NCI-H2107 treated with DMSO at 0.1 percent for 48 hours (cell line): ENCODE results near the gene DDX54.

Experiments
- DNase-seq: peaks from one replicate; lab custom pipeline; 2025; ENCODE audit not compliant: unreplicated experiment; lab: John Stamatoyannopoulos, UW

The DDX54 gene

DNA sequence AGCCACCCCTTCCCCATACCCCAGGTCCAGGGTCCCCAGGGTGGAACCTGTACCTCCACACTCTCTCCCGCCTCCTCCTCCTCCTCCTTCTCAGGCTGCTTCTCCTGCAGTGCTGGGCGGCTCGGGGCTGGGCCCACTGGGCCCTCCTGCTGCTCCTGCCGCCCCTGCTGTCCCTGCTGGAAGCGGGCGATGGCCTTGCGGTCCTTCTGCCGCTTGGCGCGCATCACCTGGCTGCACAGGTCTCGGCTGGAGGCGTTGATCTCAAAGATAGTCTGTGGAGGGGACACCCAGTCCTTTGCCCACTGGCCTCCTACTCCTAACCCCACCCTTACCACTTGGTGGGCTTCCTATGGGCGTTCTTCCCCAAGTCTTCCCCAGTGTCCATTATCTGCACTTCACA is 21.3 kb downstream of the DDX54 start:
- DNase-seq, result no peak

DNA sequence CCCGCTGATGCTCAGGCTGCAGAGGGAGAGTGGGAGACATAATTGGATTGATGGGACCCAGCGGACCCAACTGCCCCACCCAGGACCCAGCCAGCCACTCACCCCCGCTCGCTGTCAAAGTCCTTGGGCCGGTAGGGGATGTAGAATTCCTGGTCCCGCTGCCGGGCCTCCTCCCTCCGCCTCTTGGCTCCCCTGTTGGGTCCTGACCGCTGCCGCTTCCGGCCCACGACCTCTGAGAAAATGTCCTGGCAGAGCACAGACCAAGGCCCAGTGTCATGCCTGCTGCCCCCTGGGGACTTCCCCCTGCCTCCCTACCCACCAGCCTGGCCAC is 22.3 kb downstream of the DDX54 start:
- DNase-seq, result no peak

GRCh38 chr12:113162102-113163029 is 22.9 kb downstream of the DDX54 start:
- no peak for DNase-seq

DNA sequence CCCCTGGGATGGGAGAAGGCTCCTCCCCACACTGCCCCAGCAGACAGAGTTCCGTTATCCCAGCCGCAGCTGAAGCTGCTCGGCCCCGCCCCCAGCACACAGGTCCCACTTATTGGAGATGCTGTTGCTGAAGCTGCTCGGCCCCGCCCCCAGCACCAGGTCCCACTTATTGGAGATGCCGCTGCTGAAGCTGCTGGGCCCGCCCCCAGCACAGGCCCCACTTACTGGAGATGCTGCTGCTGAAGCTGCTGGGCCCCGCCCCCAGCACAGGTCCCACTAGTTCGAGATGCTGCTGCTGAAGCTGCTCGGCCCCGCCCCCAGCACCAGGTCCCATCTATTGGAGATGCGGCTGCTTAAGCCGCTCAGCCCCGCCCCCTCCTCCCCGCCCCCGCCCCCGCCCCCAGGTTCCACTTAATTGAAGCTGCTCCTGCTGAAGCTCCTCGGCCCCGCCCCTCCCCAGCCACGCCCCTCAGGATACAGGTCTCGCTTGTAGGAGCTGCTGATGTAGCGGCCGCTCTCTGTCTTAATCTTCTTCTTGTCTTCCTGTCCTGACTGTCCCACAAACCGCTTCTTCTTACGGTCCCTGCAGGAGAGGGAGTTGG is 23.8 kb downstream of the DDX54 start:
- no peak for DNase-seq

GRCh38 chr12:113159937-113160336 is 25.3 kb downstream of the DDX54 start:
- DNase-seq, result no peak

DNA sequence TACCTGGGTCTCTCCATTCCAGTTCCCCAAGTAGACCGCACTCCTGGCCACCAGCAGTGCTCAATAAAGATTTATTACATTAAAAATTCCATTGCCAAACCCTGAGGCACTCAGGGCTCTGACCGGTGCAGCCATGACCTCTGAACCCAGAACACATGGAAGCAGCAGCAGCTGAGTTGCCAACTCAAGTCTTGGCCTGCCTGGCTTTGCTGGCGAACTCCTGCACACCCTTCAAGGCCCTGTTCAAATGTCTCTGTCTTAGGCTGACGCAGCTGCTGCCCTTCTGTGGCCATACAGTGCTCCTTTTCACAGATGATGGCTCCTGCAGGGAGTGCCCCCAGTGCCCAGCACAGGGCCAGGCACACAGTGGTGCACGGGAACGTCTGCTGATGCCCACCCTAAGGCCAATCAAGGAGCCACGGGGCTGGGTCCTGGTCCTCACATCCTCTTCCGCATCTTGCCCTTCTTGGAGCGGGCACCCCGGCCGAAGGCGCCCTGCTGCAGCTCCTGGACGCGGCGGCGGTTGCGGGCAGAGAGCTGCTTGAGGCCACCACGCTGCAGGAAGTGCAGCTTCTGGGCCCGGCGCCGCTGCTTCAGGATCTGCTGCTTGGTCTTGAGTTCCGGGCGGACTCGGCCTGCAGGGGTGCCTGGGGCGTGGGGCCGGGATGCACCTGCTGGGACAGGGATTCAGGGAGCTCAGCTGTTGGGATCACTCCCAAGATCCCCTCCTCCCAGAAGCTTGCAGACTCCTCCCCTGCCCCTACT is 26.7 kb downstream of the DDX54 start:
- DNase-seq, result no peak

DNA sequence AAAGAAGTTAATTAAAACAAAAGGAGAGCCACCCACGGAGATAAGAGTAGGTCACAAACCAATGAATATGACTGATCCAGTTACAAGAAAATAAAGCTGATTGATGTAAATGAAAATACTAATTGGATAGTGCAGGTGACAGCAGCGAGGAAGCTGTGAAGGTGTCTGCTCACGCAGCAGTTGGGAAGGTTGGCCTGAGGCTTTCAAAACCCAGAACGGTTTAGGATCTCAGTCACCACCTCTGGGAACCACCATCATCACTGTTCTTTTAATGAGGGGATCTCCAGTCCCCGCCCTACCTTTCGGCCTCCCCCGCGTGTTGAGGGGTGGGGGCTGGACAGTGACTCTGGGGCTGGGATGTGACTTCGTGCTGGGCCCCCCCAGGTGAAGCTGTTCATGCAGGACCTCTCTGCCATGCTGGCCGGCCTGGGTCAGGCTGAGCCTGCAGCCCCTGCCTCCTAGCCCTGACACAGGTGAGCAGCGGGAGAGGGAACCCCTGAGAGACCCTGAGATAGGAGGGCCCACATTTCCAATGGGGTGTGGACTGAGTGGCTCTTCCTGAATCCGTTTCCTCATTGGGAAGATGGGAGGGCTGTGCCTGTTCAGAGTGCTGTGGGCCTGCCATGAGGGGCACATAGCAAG is 27.9 kb downstream of the DDX54 start:
- no peak for DNase-seq

- no peak for DNase-seq
Observed at GRCh38 chr12:113155646-113156045, 29.6 kb downstream of the DDX54 start.

DNA sequence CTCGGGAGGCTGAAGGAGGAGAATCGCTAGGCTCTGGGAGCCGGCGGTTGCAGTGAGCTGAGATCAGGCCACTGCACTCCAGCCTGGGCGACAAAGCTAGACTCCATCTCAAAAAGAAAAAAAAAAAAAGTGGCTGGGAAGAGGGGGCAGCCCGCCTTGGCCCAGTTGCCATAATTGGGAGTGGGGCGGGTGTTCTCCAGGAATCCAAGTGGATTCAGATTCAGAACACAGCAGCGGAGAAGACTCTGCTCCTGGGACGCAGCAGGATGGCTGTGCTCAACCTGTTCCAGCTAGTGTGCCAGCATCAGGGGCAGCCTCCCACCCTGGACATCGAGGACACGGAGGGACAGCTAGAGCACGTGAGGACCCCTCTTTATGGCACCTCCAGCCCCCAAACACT is 30.2 kb downstream of the DDX54 start:
- DNase-seq, result no peak

- DNase-seq, result no peak
Observed at GRCh38 chr12:113154351-113154973, 30.8 kb downstream of the DDX54 start.

DNA sequence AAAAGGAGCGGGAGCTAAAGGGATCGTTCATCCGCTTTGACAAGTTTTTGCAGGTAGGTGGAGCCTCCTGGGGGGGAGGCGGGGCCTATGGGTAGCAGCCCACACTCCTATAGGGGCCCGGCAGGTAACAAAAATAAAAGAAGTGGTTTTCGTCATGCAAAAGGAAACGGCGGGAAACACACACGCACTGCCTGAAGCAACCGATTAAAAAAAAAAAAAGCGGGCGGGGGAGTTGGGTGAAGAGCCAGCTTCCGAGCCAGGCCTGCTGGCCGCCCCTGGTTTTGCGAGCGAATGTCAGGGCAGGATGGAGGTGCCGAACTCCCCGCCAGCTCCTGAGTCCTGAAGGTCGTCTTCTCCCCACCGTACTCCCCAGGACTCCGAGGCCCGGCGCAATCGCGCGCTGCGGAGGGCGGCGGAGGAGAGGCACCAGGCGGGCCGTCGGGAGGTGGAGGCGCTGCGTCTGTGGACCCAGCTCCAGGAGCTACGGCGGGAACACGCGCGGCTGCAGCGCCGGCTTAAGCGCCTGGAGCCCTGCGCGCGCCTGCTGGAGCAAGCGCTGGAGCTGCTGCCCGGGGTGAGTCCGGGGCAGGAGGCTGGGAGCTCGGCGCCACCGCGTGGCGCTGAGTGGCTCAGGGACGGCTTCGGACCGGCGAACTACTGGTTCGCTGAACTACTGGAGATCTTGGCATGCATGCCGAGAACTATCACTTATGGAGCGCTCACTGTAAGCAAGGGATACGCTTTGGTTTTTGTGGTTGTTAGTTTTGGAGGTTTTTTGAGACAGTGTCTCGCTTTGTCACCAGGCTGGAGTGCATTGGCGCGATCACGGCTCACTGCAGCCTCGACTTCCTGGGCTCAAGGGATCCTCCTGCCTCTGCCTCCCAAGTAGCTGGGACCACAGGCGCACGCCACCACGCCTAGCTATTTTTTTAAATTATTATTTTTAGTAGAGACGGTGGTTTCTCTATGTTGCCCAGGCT is 32.2 kb downstream of the DDX54 start:
- peak; percentile 25 for DNase-seq

DNA sequence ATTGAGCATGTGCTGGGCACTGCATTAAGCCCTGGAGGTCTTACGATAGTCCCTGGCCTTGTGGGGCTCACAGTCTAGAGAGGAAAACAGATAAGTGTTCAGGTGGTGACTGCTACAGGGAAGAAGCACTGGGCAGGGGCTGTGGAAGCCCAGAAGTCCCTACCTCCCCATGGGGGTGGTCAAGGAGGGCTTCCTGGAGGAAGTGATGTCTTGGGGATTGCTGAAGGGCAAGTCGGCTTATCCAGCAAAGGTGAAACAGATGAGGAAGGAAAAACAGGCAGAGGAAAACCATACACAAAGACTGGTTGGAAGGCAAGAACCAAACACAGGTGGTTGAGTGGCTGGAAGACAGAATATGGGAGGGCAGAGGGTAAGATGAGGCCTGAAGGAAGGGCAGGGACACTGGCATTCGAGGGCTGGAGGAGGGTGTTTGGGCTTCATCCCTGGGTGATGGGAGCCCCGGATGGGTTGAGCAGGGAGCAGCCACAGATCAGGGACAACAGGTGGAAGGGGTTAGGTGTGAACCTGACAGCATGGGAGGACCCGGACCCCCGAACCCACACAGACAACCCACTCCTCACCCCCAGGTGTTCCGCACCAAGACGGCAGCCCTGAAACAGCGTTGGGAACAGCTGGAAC is 33.0 kb downstream of the DDX54 start:
- no peak for DNase-seq

DNA sequence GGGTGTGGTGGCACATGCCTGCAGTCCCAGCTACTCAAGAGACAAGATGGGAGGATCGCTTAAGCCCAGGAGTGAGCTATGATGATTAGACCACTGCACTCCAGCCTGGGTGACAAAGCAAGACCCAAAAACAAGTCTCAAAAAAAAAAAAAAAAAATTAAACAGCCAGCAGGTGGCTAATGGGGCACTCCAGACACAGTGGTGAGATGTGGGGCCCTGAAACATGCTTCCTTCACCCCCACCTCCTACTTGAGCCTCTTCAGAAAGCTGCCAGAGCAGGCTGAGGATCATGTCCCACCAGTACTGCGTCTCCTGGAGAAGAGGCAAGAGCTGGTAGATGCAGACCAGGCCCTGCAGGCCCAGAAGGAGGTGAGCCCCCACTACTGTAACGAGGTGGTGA is 33.6 kb downstream of the DDX54 start:
- DNase-seq, result no peak

DNA sequence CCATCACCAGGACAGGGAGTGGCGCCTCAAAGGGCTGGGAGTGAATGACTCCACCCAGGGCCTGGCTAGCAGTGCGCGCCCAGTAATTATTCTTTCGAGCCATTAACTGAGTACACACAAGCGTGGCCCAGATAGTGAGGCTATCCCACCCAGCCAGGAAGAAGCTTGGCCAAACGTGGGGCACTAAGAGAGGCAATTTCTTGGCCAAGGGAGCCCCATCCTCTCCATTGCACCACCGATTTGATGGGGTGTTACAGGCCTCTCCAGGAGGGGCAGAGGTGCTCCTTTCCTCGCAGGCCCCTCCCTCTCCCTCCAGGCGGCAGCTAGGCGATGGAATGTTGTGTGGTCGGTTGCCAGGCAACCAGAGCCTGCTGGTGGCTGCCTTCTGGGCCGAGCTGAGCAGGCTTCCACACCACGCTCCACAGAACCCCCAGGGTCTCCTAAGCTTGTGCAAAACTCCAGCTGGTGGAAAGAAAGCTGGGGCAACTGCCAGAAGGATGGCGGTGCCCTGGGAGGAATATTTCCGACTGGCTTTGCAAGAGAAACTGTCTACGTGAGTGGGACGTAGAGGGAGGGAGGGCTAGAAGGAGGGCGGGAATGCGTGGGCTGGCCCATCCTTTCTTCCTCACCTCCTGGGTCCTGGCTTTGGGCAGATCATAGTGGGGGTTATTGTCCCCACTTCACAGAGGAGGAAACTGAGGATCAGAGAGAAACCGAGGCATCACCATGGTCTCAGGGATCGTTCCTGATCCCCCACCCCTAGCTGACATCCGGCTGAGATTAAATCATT is 35.7 kb downstream of the DDX54 start, which contains the start of gene CFAP73:
Gene CFAP73, plus strand, starts transcription at position 364 of the 790 bp plus-strand sequence. Its CDS starts 134 bp downstream, at position 498.
- peak; percentile 55 for DNase-seq

DNA sequence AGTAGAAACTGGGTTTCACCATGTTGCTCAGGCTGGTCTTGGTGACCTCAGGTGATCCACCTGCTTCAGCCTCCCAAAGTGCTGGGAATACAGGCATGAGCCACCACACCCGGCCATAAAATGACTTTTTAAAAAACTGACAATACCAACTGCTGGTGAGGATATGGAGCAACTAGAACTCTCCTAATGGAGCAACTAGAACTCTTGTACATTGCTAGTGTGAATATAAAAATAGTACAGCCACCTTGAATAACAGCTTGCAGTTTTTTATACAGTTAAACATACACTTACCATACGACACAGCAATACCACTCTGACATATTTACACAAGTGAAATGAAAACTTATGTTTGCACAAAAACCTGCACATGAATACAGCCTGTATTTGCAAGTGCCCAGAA is 38.3 kb downstream of the DDX54 start:
- DNase-seq, result no peak

DNA sequence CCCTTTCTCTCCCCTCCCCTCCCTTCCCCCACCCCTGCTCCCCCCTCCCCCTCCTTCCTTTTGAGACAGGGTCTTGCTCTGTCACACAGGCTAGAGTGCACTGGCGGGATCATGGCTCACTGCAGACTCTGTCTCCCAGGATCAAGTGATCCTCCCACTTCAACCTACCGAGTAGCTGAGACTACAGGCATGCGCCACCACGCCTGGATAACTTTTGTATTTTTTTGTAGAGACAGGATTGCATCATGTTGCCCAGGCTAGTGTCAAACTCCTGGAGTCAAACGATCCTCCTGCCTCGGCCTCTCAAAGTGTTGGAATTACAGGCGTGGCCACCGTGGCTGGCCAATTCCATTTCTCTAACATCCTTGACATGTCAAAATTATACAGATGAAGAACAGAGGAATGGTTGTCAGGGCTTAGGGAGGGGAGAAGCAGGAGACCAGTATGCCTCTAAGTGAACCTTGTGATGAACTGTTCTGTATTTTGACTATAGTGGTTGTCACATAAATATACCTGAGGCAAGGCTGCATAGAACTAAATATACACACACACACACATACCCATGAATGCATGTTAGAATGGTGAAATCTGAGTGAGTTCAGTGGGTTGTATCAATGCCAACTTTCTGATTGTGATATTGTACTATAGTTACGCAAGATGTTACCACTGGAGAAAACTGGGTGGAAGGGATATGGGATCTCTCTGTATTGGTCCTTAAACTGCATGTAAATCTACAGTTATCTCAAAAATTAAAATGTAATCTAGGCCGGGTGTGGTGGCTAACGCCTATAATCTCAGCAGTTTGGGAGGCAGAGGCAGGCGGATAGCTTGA is 39.3 kb downstream of the DDX54 start:
- no peak for DNase-seq

DNA sequence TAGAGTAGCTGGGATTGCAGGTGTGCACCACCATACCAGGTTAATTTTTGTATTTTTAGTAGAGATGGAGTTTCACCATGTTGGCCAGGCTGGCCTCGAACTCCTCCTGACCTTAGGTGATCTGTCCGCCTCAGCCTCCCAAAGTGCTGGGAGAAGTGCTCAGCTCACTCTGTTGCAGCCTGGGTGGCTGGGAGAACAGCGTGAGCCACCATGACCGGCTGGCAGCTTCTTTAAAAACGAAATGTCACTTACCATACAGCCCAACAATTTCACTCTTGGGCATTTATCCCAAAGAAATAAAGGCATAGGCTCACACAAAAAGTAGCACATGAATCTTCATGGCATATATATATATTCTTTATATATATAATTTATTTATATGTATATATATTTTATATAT is 40.5 kb downstream of the DDX54 start:
- DNase-seq, result no peak

DNA sequence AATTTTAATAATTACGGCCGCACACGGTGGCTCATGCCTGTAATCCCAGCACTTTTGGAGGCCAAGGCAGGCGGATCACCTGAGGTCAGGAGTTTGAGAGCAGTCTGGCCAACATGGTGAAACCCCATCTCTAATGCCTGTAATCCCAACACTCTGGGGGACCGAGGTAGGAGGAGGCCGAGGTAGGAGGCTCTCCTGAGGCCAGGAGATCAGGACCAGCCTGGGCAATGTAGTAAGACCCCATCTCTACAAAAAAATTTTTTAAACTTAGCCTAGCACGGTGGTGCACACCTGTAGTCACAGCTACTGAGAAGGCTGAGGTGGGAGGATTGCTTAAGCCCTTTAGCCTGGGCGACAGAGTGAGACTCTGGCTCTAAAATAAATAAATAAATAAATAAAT is 41.3 kb downstream of the DDX54 start:
- DNase-seq, result no peak
